ENCODE measurements around the gene METRNL. TPM values are rescaled to one million over a fixed set of nuclear protein-coding genes. Genes with fewer than 3 reads are reported as not detected.
"Not testable (repeated sequence)": the region's sequence is repeated elsewhere in the genome, so short reads cannot be mapped to it uniquely, and the experiment has no call there.

METRNL gene
- total RNA-seq, 1 donor from 2014 or later, result 257 TPM

GRCh38 chr17:83035722-83036121, 43.7 kb upstream of the METRNL start:
- no peak overlapping the region for H3K4me3 ChIP-seq
- H3K9me3 ChIP-seq, result peaks cover 0 to 4% of the 10 kb centered on the region in 2 donors
- H3K27me3 ChIP-seq, result no peaks in the 10 kb centered on the region
- no peak overlapping the region for H3K27ac ChIP-seq
- TF ChIP-seq CTCF (IDR thresholded peaks at IDR 0.05), result no peak
- H3K36me3 ChIP-seq, result peaks cover 0 to 9% of the 10 kb centered on the region in 2 donors
- no peaks in the 10 kb centered on the region for H3K4me1 ChIP-seq
- intact Hi-C loops (cut with DNase I), result no loop called here
- no peak for DNase-seq (ENCODE audit: low spot score in 2 of 2)

GRCh38 chr17:83036193-83036592, 43.2 kb upstream of the METRNL start:
- DNase-seq (ENCODE audit: low spot score in 2 of 2), result no peak
- Histone ChIP-seq H3K27me3 (no peaks in the 10 kb centered on the region), H3K36me3 (peaks cover 0 to 9% of the 10 kb centered on the region in 2 donors), H3K27ac (no peak overlapping the region), H3K9me3 (peaks cover 0 to 9% of the 10 kb centered on the region in 2 donors), H3K4me3 (no peak overlapping the region), H3K4me1 (no peaks in the 10 kb centered on the region)
- no peak for TF ChIP-seq CTCF (IDR thresholded peaks at IDR 0.05)
- intact Hi-C loops (cut with DNase I), result no loop called here

GRCh38 chr17:83036666-83037065, 42.7 kb upstream of the METRNL start:
- TF ChIP-seq CTCF (IDR thresholded peaks at IDR 0.05), result no peak
- Histone ChIP-seq H3K4me1 (no peaks in the 10 kb centered on the region), H3K4me3 (no peak overlapping the region), H3K27me3 (no peaks in the 10 kb centered on the region), H3K36me3 (peaks cover 3 to 12% of the 10 kb centered on the region in 2 donors), H3K9me3 (peaks cover 4 to 13% of the 10 kb centered on the region in 2 donors), H3K27ac (no peak overlapping the region)
- DNase-seq (ENCODE audit: low spot score in 2 of 2), result no peak
- intact Hi-C loops (cut with DNase I), result no loop called here

GRCh38 chr17:83037084-83037873, 42.1 kb upstream of the METRNL start:
- DNase-seq (ENCODE audit: low spot score in 2 of 2), result no peak
- Histone ChIP-seq H3K4me3 (no peak overlapping the region), H3K4me1 (no peaks in the 10 kb centered on the region), H3K27ac (no peak overlapping the region), H3K36me3 (peaks cover 3 to 18% of the 10 kb centered on the region in 2 donors), H3K27me3 (no peaks in the 10 kb centered on the region), H3K9me3 (peaks cover 4 to 19% of the 10 kb centered on the region in 2 donors)
- no peak for TF ChIP-seq CTCF (IDR thresholded peaks at IDR 0.05)
- intact Hi-C loops (cut with DNase I), result no loop called here

GRCh38 chr17:83037874-83038165, 41.6 kb upstream of the METRNL start:
- no peak for DNase-seq (ENCODE audit: low spot score in 2 of 2)
- TF ChIP-seq CTCF (IDR thresholded peaks at IDR 0.05), result no peak
- intact Hi-C loops (cut with DNase I), result no loop called here

GRCh38 chr17:83038983-83039382, 40.4 kb upstream of the METRNL start:
- intact Hi-C loops (cut with DNase I); H3K4me1 ChIP-seq; H3K4me3 ChIP-seq; H3K27ac ChIP-seq; H3K27me3 ChIP-seq; DNase-seq (ENCODE audit: low spot score in 2 of 2): not testable (repeated sequence)
- H3K9me3 ChIP-seq, result peaks cover 4 to 22% of the 10 kb centered on the region in 2 donors
- H3K36me3 ChIP-seq, result peaks cover 3 to 20% of the 10 kb centered on the region in 2 donors

More at GRCh38 chr17:83037874-83038165, 41.6 kb upstream of the METRNL start:
- Histone ChIP-seq H3K4me1 (no peaks in the 10 kb centered on the region), H3K27ac (no peak overlapping the region), H3K9me3 (peaks cover 4 to 22% of the 10 kb centered on the region in 2 donors), H3K4me3 (no peak overlapping the region), H3K27me3 (no peaks in the 10 kb centered on the region), H3K36me3 (peaks cover 3 to 19% of the 10 kb centered on the region in 2 donors)
